Lung microvascular endothelial cell (primary cell): ENCODE data around the gene TNIP1. TPM values are rescaled to one million over a fixed set of nuclear protein-coding genes. Genes with fewer than 3 reads are reported as not detected.

Experiments
- DNase-seq, 2 donors: peaks; one replicate each; pipeline versions ENCODE4 v3.0.0 to v3.0.0-alpha.2; 2010; ENCODE audit warnings: low read depth in 2 of 2
- total RNA-seq: library from RNA; depleted of rRNA; stranded (reverse); fragments of >200 nt; gene quantifications from 2 replicates; pipeline ENCODE4 v1.2.1, GENCODE V29; 2014

TNIP1 gene
- total RNA-seq, 1 donor from 2014 or later: 77.6 TPM

- no peak for DNase-seq
Measured at GRCh38 chr5:151066920-151067319, 13.9 kb downstream of the TNIP1 start.

GRCh38 chr5:151065609-151066008 is 15.2 kb downstream of the TNIP1 start:
- no peak for DNase-seq

- DNase-seq: no peak
Measured at GRCh38 chr5:151064916-151065499, 15.8 kb downstream of the TNIP1 start.

- peak; percentile 40 to 83 for DNase-seq
Measured at GRCh38 chr5:151063142-151063989, 17.5 kb downstream of the TNIP1 start.

GRCh38 chr5:151062405-151063141 is 18.3 kb downstream of the TNIP1 start:
- no peak for DNase-seq

- DNase-seq: no peak
Measured at GRCh38 chr5:151060742-151061141, 20.1 kb downstream of the TNIP1 start.

GRCh38 chr5:151058891-151059489 is 21.8 kb downstream of the TNIP1 start:
- no peak for DNase-seq

- no peak for DNase-seq
Measured at GRCh38 chr5:151058301-151058700, 22.5 kb downstream of the TNIP1 start.

GRCh38 chr5:151056379-151057325 is 24.2 kb downstream of the TNIP1 start:
- no peak for DNase-seq

- DNase-seq: no peak
Measured at GRCh38 chr5:151055336-151055735, 25.5 kb downstream of the TNIP1 start.

- no peak for DNase-seq
Measured at GRCh38 chr5:151054709-151055108, 26.1 kb downstream of the TNIP1 start.

- DNase-seq: no peak
Measured at GRCh38 chr5:151053796-151054462, 26.9 kb downstream of the TNIP1 start.

GRCh38 chr5:151052836-151053235 is 28.0 kb downstream of the TNIP1 start:
- no peak for DNase-seq

GRCh38 chr5:151051931-151052608 is 28.8 kb downstream of the TNIP1 start:
- DNase-seq: no peak

GRCh38 chr5:151051066-151051930 is 29.5 kb downstream of the TNIP1 start:
- DNase-seq: peak; percentile 86

- DNase-seq: peak in 1 of 2 donors; percentile 33
Measured at GRCh38 chr5:151048526-151048925, 32.3 kb downstream of the TNIP1 start.

- DNase-seq: peak; percentile 44 to 51
Measured at GRCh38 chr5:151047814-151048425, 32.9 kb downstream of the TNIP1 start.

- no peak for DNase-seq
Measured at GRCh38 chr5:151042453-151043093, 38.3 kb downstream of the TNIP1 start.
